Smooth muscle cell (in vitro differentiated cells): ENCODE data around the gene DOCK4. TPM values are rescaled to one million over a fixed set of nuclear protein-coding genes. Genes with fewer than 3 reads are reported as not detected.

Experiments used
- DNase-seq: peaks from one replicate; lab custom pipeline; 2025; ENCODE audit not compliant: unreplicated experiment; lab: John Stamatoyannopoulos, UW
- H2AFZ ChIP-seq: fragments of 200-600 bp; sonication (generic); 2 replicates; pipeline ENCODE4 v1.6.0; 2016; ENCODE audit warnings: antibody characterized with exemption, low read depth, mild to moderate bottlenecking
- H3F3A ChIP-seq: fragments of 200-600 bp; sonication (generic); 2 replicates; pipeline ENCODE4 v1.6.0; 2017; ENCODE audit warnings: antibody characterized with exemption, low read depth
- H3K27ac ChIP-seq: fragments of 200-600 bp; sonication (generic); 2 replicates; pipeline ENCODE4 v1.5.1; 2016; ENCODE audit warnings: low read depth, mild to moderate bottlenecking
- H3K27me3 ChIP-seq: fragments of 200-600 bp; sonication (generic); 2 replicates; pipeline ENCODE4 v1.6.1; 2016; ENCODE audit warnings: low read depth, mild to moderate bottlenecking
- H3K36me3 ChIP-seq: fragments of 200-600 bp; sonication (generic); 2 replicates; pipeline ENCODE4 v1.5.1; 2016; ENCODE audit warnings: low read depth
- H3K4me1 ChIP-seq: fragments of 200-600 bp; sonication (generic); 2 replicates; pipeline ENCODE4 v1.5.1; 2016; ENCODE audit warnings: low read depth
- H3K4me2 ChIP-seq: fragments of 200-600 bp; sonication (generic); 2 replicates; pipeline ENCODE4 v1.6.0; 2016; ENCODE audit warnings: mild to moderate bottlenecking
- H3K4me3 ChIP-seq: fragments of 200-600 bp; sonication (generic); 2 replicates; pipeline ENCODE4 v1.5.1; 2016; ENCODE audit warnings: mild to moderate bottlenecking
- H3K79me2 ChIP-seq: fragments of 200-600 bp; sonication (generic); 2 replicates; pipeline ENCODE4 v1.6.0; 2016; ENCODE audit warnings: low read depth, mild to moderate bottlenecking
- H3K9ac ChIP-seq: fragments of 200-600 bp; sonication (generic); 2 replicates; pipeline ENCODE4 v1.6.0; 2016; ENCODE audit warnings: low read depth
- H3K9me3 ChIP-seq: fragments of 200-600 bp; sonication (generic); replicated peaks from 2 replicates; pipeline ENCODE4 v1.5.1; 2016; ENCODE audit warnings: low read depth
- H4K20me1 ChIP-seq: fragments of 200-600 bp; sonication (generic); 2 replicates; pipeline ENCODE4 v1.6.0; 2016; ENCODE audit warnings: low read depth
- WGBS: methylation state at CpG from one replicate; pipeline ENCODE4 v1.1.7; 2016; ENCODE audit warnings: low lambda C conversion rate; 5-methylcytosine and 5-hydroxymethylcytosine counted together
- polyA plus RNA-seq: library from polyadenylated mRNA; unstranded; fragments of >200 nt; fragmentation: Nextera tagmentation; extraction: Ambion mirVana; gene quantifications from 2 replicates; pipeline ENCODE4 v1.2.1, GENCODE V29; 2016
- total RNA-seq: library from RNA; depleted of rRNA; stranded (reverse); fragments of >200 nt; gene quantifications from 2 replicates; pipeline ENCODE4 v1.2.3, GENCODE V29; 2014
- TF ChIP-seq, protein P1 (sequence below): fragments of 200-600 bp; sonication (generic); IDR thresholded peaks from 2 replicates; pipeline ENCODE4 v1.5.1; 2017; ENCODE audit warnings: borderline replicate concordance, mild to moderate bottlenecking, antibody characterized with exemption; ENCODE audit not compliant: insufficient read depth, poor library complexity, severe bottlenecking

Gene DOCK4
- total and polyA plus RNA-seq, 2 experiments from 2014 or later, result 7.4 to 20.5 TPM

DNA sequence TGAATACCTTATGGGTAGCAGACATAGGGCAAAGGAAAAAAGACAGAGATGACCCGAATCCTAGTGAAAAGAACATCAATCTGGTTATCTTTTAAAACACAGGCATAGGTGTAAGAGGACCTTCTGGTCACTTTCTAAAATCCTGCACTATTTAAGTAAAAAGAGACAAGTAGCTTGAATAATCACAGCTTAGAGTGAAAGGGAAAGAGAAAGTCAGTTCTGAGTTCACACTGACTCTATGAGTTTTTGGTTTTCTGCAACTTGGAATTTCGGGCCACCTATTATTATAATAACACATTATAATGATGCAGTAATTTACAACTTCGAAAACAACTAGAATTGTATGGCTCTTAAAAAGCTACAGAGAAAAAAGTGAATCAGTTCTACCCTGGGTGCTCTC, 247.8 kb downstream of the DOCK4 start:
- Histone ChIP-seq H3K27me3 (no peaks in the 10 kb centered on the region), H3K4me1 (peaks cover 7% of the 10 kb centered on the region), H3K9me3 (no peaks in the 10 kb centered on the region), H2AFZ (no peak overlapping the region), H3K4me3 (no peak overlapping the region), H3K36me3 (no peaks in the 10 kb centered on the region), H3K79me2 (no peaks in the 10 kb centered on the region), H3K4me2 (no peak overlapping the region), H3K27ac (no peak overlapping the region), H3F3A (peaks cover 4% of the 10 kb centered on the region), H4K20me1 (no peaks in the 10 kb centered on the region), H3K9ac (no peak overlapping the region)
- no peak for DNase-seq
- TF ChIP-seq, protein P1, sequence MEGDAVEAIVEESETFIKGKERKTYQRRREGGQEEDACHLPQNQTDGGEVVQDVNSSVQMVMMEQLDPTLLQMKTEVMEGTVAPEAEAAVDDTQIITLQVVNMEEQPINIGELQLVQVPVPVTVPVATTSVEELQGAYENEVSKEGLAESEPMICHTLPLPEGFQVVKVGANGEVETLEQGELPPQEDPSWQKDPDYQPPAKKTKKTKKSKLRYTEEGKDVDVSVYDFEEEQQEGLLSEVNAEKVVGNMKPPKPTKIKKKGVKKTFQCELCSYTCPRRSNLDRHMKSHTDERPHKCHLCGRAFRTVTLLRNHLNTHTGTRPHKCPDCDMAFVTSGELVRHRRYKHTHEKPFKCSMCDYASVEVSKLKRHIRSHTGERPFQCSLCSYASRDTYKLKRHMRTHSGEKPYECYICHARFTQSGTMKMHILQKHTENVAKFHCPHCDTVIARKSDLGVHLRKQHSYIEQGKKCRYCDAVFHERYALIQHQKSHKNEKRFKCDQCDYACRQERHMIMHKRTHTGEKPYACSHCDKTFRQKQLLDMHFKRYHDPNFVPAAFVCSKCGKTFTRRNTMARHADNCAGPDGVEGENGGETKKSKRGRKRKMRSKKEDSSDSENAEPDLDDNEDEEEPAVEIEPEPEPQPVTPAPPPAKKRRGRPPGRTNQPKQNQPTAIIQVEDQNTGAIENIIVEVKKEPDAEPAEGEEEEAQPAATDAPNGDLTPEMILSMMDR, result no peak
- WGBS, result 94% methylated on average over 3 of the region's 3 CpGs

DNA sequence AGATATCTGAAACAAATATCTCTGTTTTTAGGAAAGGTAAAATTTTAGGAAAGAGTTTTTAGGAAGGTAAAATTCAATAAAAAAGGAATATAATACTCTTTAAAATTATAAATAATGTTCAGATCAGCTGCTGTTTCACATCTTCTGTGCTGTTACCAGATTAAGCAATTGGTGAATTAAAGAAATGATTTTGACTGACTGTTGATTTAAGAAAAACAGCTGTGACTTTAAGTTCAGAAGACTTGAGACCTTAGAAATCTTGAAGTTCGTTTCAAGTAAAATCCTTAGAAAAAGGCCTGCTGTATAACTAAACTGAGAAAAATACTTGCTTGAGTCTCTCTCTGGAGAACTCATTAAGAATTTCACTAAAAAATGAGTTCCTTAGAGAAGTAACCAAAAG, 250.6 kb downstream of the DOCK4 start:
- no peak overlapping the region for H3K4me2 ChIP-seq
- no peaks in the 10 kb centered on the region for H3K36me3 ChIP-seq
- no peak overlapping the region for H3K4me3 ChIP-seq
- H3K9ac ChIP-seq, result no peak overlapping the region
- H4K20me1 ChIP-seq, result no peaks in the 10 kb centered on the region
- H2AFZ ChIP-seq, result no peak overlapping the region
- peak overlapping the region; percentile 25 for H3K27ac ChIP-seq
- no peak for DNase-seq
- TF ChIP-seq, protein P1, result no peak
- peaks cover 4% of the 10 kb centered on the region for H3F3A ChIP-seq
- 53% methylated on average over 1 of the region's 1 CpG for WGBS
- no peaks in the 10 kb centered on the region for H3K79me2 ChIP-seq
- H3K27me3 ChIP-seq, result no peaks in the 10 kb centered on the region
- peaks cover 7% of the 10 kb centered on the region for H3K4me1 ChIP-seq
- H3K9me3 ChIP-seq, result no peaks in the 10 kb centered on the region

DNA sequence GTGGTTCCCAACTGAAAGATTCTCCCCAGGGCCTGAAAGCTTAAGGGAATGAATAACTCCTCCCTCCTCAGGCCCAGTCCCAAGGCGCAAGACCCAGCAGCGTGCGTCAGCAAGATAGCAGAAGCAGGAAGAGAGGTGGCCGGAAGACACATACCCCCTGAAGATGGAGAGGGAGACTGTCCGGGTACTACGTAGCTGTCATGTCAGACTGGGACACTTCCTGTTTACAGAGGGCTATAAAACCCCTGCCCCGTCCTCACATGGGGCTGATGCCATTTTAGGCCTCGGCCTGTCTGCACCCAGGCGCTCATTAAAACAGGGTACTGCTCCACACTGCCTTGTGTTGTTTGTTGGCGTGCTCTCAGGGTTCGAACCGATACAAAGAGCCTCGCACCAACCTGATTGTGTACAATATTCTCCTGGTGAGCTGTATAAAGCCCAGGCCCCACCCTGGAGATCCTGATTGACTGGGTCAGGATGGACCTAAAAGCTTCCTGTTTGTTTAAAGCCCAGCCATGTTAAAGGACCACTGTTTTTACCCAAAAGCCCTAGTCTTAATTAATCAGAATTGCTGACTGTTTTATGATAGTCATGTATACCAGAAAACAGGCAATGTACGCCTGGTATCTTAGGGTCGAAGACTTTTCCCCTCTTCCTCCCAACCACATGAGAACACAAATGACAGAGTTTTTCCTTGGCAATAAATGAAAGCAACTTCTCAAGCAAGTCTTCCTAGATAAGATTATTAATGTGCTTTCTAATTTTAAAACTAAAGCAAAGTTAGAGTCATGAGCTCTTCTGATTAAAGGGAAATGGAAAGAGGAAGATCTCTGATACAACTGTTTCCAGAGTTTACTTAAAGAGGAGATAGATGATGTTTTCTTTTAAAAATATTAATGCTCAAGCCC, 251.5 kb downstream of the DOCK4 start:
- DNase-seq, result no peak
- Histone ChIP-seq H2AFZ (no peak overlapping the region), H3F3A (peaks cover 4% of the 10 kb centered on the region), H3K36me3 (no peaks in the 10 kb centered on the region), H4K20me1 (no peaks in the 10 kb centered on the region), H3K9me3 (no peaks in the 10 kb centered on the region), H3K79me2 (no peaks in the 10 kb centered on the region), H3K27ac (peak overlapping the region; percentile 63), H3K9ac (no peak overlapping the region), H3K4me2 (peak overlapping the region; percentile 38), H3K27me3 (no peaks in the 10 kb centered on the region), H3K4me3 (no peak overlapping the region), H3K4me1 (peaks cover 7% of the 10 kb centered on the region)
- TF ChIP-seq, protein P1, result no peak
- 71% methylated on average over 15 of the region's 15 CpGs for WGBS
